Inferior parietal cortex (tissue), 1 donor: ENCODE results near the gene EVX2.

Experiments used
- DNase-seq: peaks from one replicate; pipeline ENCODE4 v3.0.0-alpha.2; 2016; ENCODE audit errors: extremely low spot score

The EVX2 gene

DNA sequence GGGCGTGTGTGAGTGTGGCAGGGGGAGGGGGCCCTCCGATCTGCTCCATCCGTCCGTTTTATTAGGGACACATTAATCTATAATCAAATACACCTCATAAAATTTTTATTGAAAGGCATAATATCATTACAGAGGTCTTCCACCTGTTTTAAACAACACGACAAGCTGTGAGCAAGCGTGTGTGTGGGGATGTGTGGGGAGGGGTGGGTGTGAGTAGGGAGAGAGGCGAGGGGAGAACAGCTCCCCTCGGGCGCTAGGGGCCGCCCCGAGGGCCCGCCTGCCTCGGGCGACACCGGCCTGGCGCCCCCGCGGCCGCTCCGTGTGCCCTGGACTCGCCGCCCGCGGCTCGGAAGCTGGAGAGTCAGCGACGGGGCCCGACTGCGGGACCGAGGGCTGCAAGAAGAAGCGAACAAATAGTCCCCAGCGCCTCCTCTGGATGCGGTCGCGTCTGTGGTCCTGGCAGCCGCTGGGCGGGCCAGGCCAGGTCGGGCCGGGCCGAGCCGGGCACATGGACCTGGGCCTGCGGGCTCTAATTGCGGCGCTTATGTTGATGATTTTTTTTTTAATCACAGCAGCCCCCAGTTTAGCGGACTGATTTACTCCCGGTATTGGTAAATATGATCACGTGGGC is 38.4 kb upstream of the EVX2 start:
- no peak for DNase-seq

GRCh38 chr2:176121190-176122051 is 37.7 kb upstream of the EVX2 start:
- DNase-seq: no peak

- DNase-seq: no peak
Measured at GRCh38 chr2:176120364-176121189, 36.8 kb upstream of the EVX2 start.

- DNase-seq: no peak
Measured at GRCh38 chr2:176118601-176119339, 35.0 kb upstream of the EVX2 start.

DNA sequence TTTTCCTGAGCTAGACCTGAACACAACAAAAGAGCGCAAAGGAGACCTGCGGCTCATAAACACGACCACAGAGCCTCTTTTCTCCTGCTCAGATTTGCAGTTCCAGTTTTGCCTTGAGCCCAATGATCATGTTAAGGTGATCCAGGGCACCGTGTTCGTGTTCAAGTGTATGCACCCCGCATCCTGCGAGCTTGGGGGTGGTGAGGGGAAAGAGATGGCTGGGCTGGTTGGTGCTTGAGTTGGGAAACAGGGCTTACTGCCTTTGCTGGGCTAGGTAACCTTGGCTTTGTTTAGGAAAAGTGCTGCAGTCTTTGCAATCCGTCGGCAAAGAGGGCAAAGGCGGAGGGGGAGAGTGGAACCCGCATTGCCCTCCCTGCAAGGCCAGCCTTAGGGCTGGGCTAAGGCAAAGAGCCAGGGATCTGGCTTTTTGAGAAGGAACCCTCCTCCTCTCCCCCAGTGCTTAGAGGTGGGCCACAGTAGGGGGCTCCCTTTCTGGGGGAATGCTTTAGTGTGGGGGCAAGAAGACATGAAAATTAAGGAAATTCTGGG is 34.1 kb upstream of the EVX2 start:
- DNase-seq: no peak

DNA sequence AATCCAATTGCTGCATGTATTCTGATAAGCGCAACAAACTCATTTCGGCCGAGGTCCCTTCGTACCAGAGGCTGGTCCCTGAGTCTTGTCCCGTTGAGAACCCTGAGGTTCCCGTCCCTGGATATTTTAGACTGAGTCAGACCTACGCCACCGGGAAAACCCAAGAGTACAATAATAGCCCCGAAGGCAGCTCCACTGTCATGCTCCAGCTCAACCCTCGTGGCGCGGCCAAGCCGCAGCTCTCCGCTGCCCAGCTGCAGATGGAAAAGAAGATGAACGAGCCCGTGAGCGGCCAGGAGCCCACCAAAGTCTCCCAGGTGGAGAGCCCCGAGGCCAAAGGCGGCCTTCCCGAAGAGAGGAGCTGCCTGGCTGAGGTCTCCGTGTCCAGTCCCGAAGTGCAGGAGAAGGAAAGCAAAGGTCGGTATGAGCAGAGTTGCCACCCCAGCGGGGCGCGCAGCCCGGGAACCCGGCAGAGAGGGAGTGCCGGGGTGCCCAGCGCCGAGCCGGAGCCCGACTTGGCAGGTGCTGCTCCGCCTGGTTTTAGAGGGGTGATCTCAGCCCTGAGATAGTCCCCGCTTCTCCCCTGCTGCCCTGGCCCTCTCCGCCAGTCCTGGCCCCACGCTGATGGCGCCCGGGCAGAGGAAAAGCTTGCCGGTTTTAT is 33.5 kb upstream of the EVX2 start:
- DNase-seq: no peak

DNA sequence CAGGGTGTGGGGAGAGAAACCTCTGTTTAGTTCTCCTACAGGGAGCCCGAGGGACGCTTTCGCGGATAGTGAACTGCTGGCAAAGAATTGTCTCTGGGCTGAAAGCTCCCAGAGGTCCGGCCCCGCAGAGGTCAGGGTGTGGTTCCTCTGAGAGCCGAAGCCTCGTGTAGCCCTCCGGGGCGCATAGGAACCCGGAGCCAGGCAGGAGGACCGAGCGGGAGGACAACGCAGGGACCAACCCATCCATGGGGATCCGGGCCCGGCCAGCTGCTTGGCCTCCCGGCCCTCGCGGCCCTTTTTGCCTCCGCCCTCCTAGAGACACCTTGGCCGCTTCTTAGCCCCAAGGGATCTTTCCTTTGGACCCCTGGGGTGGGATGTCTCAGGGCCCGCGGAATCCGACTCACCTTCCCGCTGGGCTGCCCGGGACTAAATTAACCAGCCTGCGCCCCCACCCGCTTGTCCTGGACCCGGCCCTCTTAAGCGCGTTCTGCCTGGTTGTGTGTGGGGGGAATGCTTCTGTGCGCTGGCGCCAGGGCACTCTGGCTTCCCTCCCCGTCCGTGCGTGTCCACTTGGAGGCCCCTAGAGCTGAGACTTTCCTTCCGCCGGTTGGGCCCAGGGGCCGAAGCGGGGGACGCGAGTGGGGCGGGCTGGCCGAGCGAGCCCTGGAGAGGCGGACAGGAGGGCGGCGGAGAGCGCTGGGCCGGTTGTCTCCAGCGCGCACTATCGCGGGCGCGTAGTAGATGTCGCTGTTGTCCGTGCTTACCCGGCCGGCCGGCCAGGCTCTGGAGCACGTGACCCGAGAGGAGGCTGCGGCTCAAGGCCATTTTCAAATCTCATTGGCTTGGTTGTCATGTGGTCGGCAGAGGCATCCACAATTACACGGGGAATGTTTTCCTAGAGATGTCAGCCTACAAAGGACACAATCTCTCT is 32.4 kb upstream of the EVX2 start, which contains the start of gene HOXD10:
Gene HOXD10, plus strand, starts transcription at position 896 of the 931 bp plus-strand sequence. CDS start 56 bp downstream, outside the sequence.
- no peak for DNase-seq

DNA sequence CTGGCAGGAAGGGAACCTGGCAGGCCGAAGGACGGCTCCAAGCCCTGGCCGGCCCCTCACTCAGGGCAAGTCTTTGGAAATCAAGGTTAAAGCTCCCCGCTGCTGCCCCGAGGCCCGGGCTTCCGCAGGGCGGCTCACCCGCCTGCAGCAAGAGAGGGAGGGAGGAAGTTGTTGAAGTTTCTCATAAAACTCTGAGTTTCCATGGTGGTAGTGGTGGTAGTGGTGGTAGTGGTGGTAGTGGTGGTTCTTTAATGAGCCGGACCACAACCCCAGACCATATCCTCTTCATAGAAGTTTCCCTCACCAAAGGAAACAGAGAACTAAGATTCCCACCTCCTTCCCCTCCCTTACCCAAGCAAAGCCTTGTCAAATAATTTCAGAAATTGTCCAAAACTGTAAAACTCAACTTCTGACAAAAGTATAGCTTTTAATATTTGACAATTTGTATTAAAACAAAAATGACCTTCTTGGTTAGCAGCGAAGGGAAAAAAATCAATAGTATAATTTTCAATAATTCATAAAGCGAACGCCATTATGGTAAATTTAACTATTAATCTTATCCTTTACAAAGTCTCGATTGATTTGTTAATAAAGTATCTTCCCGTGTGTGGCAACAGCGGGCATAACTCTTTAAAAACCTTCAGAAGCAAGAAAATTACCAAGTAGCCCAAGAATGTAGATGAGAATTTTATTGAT is 31.3 kb upstream of the EVX2 start:
- no peak for DNase-seq

DNA sequence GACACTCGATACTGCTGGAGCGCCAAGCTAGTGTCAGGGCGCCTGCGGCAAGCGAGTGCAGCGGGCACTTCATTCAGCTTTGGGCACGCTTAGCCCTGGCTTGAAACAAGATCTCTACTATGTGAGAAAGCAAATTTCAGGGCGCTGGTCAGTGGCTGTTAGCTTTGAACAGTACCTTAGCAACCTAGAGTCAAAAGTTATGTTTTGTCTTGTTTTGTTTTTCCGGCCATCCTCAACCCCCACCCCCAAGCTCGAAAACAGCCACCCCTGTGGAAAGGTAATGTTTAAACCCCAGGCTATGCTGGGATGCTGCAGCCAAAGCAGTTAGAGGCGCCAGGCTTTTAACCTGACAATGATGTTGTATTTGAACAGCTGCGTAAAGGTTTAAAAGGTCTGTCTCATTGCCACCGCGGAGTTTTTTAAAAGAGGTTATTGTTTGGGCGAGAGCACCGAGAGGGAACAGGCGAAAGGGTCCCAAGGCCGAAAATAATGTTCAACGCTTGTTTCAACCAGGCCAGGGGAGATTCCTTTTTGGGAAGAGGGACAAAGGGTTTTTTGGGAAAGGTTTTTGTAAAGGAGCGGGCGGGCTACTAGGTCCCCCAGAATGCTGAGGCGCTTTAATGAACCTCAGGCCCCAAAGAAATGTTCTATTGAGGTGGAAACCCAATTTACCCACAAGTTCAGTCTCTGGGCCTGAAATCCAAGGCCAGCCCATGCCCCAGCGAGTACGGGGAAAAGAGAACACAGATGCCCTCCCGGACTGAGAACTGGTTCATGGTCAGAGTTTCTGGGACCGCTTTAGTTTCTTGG is 30.6 kb upstream of the EVX2 start:
- DNase-seq: no peak

DNA sequence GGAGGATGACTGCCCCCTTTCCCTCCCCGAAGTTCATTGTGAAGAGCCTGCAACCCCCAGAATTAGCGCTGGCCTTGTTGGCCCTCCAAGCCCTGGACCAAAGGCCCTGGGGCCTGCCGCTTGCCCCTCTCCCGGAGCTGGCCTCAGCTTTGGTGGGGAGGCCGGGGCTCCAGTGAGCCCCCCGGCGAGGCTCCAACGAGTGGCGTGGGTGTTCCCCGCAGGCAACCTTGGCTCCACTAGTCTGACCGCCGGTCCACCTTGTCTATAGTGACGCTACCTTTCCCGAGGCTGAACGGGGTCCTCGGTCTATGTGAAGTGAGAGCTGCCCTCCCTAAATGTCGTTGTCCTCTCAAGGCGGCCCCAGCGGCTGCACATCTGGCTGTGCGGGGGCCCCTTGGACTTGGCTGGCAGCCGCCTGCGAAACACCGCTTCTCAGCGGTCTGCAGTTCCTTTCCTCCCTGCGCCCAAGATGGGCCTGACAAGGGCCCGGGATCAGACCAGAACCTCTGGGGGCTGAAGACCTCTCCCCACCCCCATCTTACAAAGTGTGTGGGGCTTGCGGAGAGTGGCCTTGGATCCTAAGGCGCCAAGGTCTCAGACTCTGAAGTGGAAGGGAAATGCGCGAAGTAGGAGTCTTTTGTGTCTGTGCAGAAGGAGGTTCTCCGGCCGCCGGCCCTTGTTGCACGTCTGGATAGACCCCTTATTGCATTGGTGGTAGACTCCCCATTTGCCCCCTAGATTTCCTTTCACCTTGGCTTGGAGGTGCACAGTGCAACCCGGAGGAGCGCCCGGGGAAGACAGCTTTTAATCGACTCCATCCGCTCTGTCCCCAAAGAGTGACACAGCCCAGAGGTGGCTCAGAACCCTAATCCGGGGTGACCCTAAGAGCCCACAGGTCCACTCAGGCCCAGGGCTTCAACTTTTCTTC is 28.9 kb upstream of the EVX2 start:
- no peak for DNase-seq

DNA sequence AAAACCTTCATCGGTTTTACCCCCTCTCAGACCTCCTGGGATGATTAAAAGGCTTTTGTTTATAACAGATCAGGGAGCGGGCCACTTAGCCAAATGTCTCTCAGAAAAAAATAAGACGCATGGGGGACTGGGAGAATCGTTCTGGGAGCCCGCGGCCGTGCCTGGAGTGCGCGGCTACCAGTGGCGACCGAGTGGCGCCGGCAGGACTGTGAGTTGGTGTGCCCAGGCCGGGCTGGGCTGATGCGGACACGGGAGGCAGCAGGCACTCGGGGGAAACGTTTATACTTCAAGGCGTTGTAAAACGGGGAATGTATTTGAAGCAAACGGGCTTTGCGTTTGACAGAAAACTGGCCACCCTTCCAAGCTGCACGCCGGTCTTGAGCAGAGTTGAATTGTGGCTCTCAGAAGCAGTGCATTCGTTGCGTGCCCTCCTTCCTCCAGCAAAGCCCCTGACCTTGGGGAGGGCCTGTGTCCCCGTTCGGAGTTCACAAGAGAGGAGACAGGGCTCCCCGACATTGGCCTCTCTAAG is 28.1 kb upstream of the EVX2 start:
- DNase-seq: no peak

DNA sequence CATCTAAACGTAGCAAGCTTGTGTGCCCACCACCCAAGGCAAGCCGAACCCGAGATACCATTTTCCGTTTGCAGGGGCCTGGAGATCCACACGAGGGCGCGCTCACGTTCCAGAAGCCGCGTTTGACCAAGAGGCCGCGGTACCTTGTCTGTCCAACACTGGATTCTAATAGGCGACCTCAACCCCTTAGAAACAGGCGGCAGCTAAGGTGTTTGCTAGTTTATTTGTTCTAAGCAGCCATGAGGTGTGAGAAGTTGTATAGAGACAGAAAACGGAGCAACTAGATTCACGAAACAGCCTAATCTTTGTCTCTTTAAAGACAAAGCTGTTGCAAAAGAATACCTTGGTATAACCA is 27.5 kb upstream of the EVX2 start:
- DNase-seq: no peak

GRCh38 chr2:176110415-176111308 is 26.9 kb upstream of the EVX2 start:
- no peak for DNase-seq

DNA sequence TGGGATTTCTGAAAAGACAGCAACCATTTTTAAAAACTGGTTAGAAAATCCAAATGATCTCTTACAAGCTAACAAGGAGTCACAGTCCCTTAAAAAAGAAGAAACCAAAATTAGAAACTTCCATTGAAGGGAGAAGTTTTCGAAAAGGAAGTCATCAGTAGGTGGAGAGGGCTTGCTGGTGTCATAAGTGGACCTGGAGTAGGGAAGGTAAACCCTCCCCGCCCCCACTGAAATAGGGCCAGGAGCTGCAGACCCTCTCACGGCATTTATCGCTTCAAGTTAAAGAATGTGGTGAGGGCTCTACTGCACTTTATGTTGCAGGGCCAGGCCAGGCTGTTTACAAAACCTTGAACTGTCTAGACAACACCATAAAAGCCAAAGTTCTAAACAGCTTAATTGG is 26.2 kb upstream of the EVX2 start:
- no peak for DNase-seq

GRCh38 chr2:176109192-176109901 is 25.6 kb upstream of the EVX2 start:
- no peak for DNase-seq
